A549 (cell line): Measurements from ENCODE around the gene STOM.

ENCODE experiments used
- EP300 ChIP-seq, 2 experiments: fragments of >200 bp; sonication (Bioruptor Twin); formaldehyde crosslinking; IDR thresholded peaks; 2 replicates in 1 of 2; 3 replicates in 1 of 2; pipeline ENCODE4 v1.6.1; 2016 to 2017
- RCOR1 ChIP-seq: fragments of 150-350 bp; IDR thresholded peaks from 2 replicates; pipeline ENCODE4 v1.6.1; 2014; ENCODE audit warnings: antibody characterized with exemption, low read length, low read depth
- TF ChIP-seq, protein P1 (sequence below): fragments of >200 bp; sonication (Bioruptor Twin); formaldehyde crosslinking; IDR thresholded peaks from 3 replicates; pipeline ENCODE4 v1.5.1; 2016
- TF ChIP-seq, protein P2 (sequence below): IDR thresholded peaks from 2 replicates; pipeline ENCODE4 v1.6.1; 2012

DNA sequence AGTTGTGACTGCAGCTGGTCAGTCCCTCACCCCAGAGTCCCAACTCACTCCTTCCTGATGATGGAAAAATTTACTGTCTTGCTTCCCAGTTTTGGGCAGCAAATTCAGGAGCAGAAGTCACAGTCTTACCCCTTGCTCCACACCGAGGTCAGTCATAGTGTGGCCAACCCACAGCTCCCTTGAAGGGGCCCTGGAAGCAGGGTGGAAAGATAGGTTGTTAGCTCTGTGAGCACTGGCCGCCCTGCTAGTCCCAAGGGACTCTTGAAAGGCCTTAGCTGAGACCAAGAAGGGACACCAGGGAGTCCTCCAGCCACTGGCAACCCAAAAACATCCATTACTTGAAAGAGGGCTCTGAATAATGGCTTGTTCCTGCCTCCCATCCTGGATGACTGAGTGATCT is 62.1 kb downstream of the STOM start:
- TF ChIP-seq EP300 (IDR thresholded peaks at IDR 0.05), result no peak
- TF ChIP-seq, protein P1, sequence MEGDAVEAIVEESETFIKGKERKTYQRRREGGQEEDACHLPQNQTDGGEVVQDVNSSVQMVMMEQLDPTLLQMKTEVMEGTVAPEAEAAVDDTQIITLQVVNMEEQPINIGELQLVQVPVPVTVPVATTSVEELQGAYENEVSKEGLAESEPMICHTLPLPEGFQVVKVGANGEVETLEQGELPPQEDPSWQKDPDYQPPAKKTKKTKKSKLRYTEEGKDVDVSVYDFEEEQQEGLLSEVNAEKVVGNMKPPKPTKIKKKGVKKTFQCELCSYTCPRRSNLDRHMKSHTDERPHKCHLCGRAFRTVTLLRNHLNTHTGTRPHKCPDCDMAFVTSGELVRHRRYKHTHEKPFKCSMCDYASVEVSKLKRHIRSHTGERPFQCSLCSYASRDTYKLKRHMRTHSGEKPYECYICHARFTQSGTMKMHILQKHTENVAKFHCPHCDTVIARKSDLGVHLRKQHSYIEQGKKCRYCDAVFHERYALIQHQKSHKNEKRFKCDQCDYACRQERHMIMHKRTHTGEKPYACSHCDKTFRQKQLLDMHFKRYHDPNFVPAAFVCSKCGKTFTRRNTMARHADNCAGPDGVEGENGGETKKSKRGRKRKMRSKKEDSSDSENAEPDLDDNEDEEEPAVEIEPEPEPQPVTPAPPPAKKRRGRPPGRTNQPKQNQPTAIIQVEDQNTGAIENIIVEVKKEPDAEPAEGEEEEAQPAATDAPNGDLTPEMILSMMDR, result no peak
- TF ChIP-seq, protein P2, sequence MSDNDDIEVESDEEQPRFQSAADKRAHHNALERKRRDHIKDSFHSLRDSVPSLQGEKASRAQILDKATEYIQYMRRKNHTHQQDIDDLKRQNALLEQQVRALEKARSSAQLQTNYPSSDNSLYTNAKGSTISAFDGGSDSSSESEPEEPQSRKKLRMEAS, result no peak
- TF ChIP-seq RCOR1, result no peak
